ENCODE measurements around the gene TRIO.

Gene TRIO

DNA sequence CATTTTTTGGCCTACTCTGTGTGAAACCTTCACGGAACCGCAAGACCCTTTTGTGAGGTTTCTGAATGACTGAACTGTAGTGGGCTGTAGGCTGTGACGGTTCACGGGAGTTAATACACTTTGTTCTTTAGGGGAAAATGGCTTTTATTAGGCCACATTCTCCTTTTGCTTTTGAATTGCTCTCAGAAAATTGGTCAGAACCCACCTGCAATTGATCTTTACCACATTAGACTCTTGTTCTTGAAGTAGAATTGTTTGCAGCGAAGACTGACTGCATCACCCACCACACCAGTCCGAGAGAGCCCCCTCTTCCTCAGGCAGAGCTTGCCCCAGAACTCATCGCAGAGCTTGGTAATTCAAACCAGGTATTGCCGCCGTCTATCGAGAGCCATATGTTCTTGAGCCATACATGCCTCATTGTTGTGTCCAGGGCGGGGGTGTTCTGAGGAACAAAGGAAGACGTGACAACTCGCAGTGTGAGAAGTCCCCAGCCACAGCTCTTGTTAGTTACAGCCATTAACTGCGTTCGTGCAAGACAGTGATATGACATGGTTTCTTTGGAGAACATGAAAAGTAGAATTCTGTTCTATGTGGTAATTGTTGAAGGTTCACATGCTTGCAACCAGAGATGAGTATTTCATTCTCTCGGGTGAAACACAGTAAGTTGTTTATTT is 272.0 kb downstream of the TRIO start:
- H3K36me3 ChIP-seq, result peaks cover 45 to 86% (median 47%) of the 10 kb centered on the region in 3 donors
- no peak for TF ChIP-seq CTCF (IDR thresholded peaks at IDR 0.05)
- no peaks in the 10 kb centered on the region for H3K9me3 ChIP-seq
- no peaks in the 10 kb centered on the region for H3K27me3 ChIP-seq
- intact Hi-C loops (cut with DNase I; ENCODE audit: low total_unique reads), result no loop called here
- DNase-seq, result no peak
- no peak overlapping the region for H3K4me3 ChIP-seq
- H3K27ac ChIP-seq, result no peak overlapping the region
- H3K4me1 ChIP-seq, result no peaks in the 10 kb centered on the region

DNA sequence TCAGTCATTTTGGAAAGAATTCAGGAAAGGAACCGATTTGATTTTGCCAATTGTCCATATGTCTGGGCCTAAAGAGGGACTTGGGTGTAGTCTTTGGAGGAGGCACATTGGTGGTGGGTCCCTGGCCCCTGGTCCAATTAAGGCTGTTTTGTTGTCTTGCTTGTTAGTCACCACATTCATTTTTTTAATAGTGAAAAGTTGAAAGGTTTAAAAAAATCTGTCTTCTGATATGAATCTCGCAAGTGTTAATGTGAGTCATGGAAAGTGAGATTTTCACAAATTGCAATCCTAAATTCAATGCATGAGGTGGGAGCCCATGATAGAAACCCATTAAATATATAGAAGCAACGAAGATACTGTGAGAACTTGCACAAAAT is 272.5 kb downstream of the TRIO start:
- H3K36me3 ChIP-seq, result peaks cover 48 to 86% (median 49%) of the 10 kb centered on the region in 3 donors
- no peak for DNase-seq
- intact Hi-C loops (cut with DNase I; ENCODE audit: low total_unique reads), result no loop called here

GRCh38 chr5:14416621-14417275 is 273.6 kb downstream of the TRIO start:
- H3K9me3 ChIP-seq, result no peaks in the 10 kb centered on the region
- H3K27me3 ChIP-seq, result no peaks in the 10 kb centered on the region
- DNase-seq, result no peak
- no peaks in the 10 kb centered on the region for H3K4me1 ChIP-seq
- H3K36me3 ChIP-seq, result peaks cover 56 to 86% (median 59%) of the 10 kb centered on the region in 3 donors
- TF ChIP-seq CTCF (IDR thresholded peaks at IDR 0.05), result no peak
- H3K4me3 ChIP-seq, result no peak overlapping the region
- no peak overlapping the region for H3K27ac ChIP-seq
- intact Hi-C loops (cut with DNase I; ENCODE audit: low total_unique reads), result no loop called here

More for the DNA sequence above, 272.5 kb downstream of the TRIO start:
- TF ChIP-seq CTCF (IDR thresholded peaks at IDR 0.05), result no peak
- Histone ChIP-seq H3K4me3 (no peak overlapping the region), H3K9me3 (no peaks in the 10 kb centered on the region), H3K27ac (no peak overlapping the region), H3K27me3 (no peaks in the 10 kb centered on the region), H3K4me1 (no peaks in the 10 kb centered on the region)

DNA sequence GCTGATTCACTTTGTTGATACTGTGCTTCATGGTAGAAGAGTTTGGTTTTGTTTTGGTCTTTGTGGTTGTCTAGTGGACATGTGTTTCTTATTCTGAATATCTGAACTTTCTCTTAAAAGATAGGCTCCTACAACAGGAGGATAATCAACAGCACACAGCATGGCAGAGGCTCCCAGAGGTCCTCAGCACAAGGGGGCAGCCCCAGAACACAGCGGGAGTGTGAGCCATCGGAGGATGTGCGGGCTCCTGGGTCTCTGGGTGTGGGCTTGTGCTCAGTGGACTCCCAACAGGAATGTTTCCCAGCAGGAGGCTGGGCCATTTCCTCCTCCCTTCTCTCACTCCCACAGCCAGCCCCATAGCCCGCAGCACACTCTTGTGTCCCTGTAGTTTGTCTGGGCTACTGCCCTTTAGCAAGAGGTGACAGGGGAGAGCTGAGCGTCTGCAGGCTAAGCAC is 274.2 kb downstream of the TRIO start:
- Histone ChIP-seq H3K27ac (no peak overlapping the region), H3K4me3 (no peak overlapping the region), H3K36me3 (peaks cover 59 to 86% (median 61%) of the 10 kb centered on the region in 3 donors), H3K4me1 (no peaks in the 10 kb centered on the region), H3K27me3 (no peaks in the 10 kb centered on the region), H3K9me3 (no peaks in the 10 kb centered on the region)
- intact Hi-C loops (cut with DNase I; ENCODE audit: low total_unique reads), result no loop called here
- DNase-seq, result no peak
- TF ChIP-seq CTCF (IDR thresholded peaks at IDR 0.05), result no peak

- Histone ChIP-seq H3K4me1 (no peaks in the 10 kb centered on the region), H3K27ac (no peak overlapping the region)
Measured at GRCh38 chr5:14417792-14418765, 274.9 kb downstream of the TRIO start.

More at GRCh38 chr5:14417792-14418765, 274.9 kb downstream of the TRIO start:
- no peak for TF ChIP-seq CTCF (IDR thresholded peaks at IDR 0.05)
- Histone ChIP-seq H3K9me3 (no peaks in the 10 kb centered on the region), H3K4me3 (no peak overlapping the region), H3K27me3 (no peaks in the 10 kb centered on the region), H3K36me3 (peaks cover 57 to 86% (median 58%) of the 10 kb centered on the region in 3 donors)
- intact Hi-C loops (cut with DNase I; ENCODE audit: low total_unique reads), result no loop called here
- no peak for DNase-seq
